ENCODE results near the gene ANXA11. TPM values are rescaled to one million over a fixed set of nuclear protein-coding genes. Genes with fewer than 3 reads are reported as not detected.

ANXA11 gene
- total RNA-seq, 1 experiment from 2014 or later = 181 TPM

DNA sequence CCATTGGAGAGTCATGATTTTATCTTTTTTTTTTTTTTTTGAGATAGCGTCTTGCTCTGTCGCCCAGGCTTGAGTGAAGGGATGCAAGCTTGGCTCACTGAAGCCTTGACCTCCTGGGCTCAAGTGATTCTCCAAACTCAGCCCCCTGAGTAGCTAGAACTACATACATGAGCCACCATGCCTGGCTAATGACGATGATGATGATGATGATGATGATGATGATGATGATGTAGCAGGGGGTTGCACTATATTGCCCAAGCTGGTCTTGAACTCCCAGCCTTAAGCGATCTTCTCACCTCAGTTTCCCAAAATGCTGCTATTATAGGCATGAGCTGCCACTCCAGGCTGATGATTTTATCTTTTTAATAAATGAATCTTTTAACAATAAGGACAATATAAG lies 86.7 kb downstream of the ANXA11 start:
- intact Hi-C loops (cut with micrococcal nuclease) = no loop called here
- POLR2A ChIA-PET = no interaction called here

DNA sequence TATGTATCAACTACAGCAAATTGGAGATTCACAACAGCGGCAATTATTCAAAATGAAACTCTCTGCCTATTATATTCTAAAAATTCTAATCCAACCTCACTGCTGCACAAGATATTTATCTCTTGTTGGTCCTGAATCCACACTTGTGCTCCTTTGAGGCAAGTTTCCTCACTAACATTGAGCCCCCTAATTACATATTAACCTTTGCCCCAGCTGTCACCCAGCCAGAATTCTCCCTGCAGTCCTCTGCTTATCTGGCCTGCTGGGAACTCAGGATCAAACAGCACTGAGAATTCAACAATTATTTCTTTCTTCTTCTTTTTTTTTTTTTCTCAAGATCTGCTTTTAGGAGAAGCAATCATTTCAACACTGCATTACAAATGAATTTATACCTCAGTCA lies 94.4 kb downstream of the ANXA11 start:
- no TSS peak for BruUV-seq (replicated peaks)
- Histone ChIP-seq H3K9ac (ENCODE audit: low read length) (no peak overlapping the region), H3K36me3 (ENCODE audit: control insufficient read depth in 1 of 2, insufficient read depth in 2 of 2, low read length in 2 of 2) (no peaks in the 10 kb centered on the region), H3K4me2 (ENCODE audit: low read length) (no peak overlapping the region), H3K9me2 (ENCODE audit: insufficient read depth) (no peaks in the 10 kb centered on the region), H3K4me3 (replicated peaks in 1 of 2; ENCODE audit: low read depth in 1 of 2, low read length in 2 of 2) (no peak overlapping the region), H3K9me3 (ENCODE audit: control insufficient read depth in 1 of 2, insufficient read depth in 1 of 2, low read depth in 1 of 2, low read length in 2 of 2) (peaks cover 12 to 15% of the 10 kb centered on the region in 2 experiments; a peak in 2 of 4 replicates), H4K20me1 (ENCODE audit: insufficient read depth) (no peaks in the 10 kb centered on the region), H3K4me1 (ENCODE audit: control insufficient read depth in 1 of 2, insufficient read depth in 2 of 2, low read length in 2 of 2) (no peaks in the 10 kb centered on the region), H3K79me2 (ENCODE audit: insufficient read depth, low read length) (no peaks in the 10 kb centered on the region), H3K27me3 (ENCODE audit: insufficient read depth, low read length) (no peaks in the 10 kb centered on the region), H2AFZ (ENCODE audit: low read depth, low read length, poor library complexity, severe bottlenecking) (no peak overlapping the region), H3K27ac (ENCODE audit: low read depth, low read length) (no peak overlapping the region)
- RAD21 ChIA-PET (ENCODE audit: low non-redundant PET in 1 of 2, low total read pairs in 2 of 2, uncharacterized antibody in 2 of 2, unreplicated experiment in 2 of 2) = no interaction called here
- DNase-seq (ENCODE audit: low read depth, low spot score) (no peak), ATAC-seq (no peak)
- POLR2A ChIA-PET = no interaction called here
- intact Hi-C loops (cut with micrococcal nuclease) = no loop called here
- CTCF ChIA-PET = no interaction called here
- TF ChIP-seq EZH2phosphoT487 (IDR thresholded peaks at IDR 0.05; ENCODE audit: borderline replicate concordance) = no peak
- no peak for TF ChIP-seq SRF (IDR thresholded peaks at IDR 0.05; ENCODE audit: low read depth)
- TF ChIP-seq POLR2AphosphoS5 (IDR thresholded peaks at IDR 0.05; ENCODE audit: low read depth, low read length) = no peak
- TF ChIP-seq ZNF274 (IDR thresholded peaks at IDR 0.05; ENCODE audit: low read depth, low read length) = no peak

More for the DNA sequence above, 86.7 kb downstream of the ANXA11 start:
- no peak overlapping the region for H3K9ac ChIP-seq (ENCODE audit: low read length)
- H3K4me3 ChIP-seq (replicated peaks in 1 of 2; ENCODE audit: low read depth in 1 of 2, low read length in 2 of 2) = no peak overlapping the region
- no peak overlapping the region for H3K27ac ChIP-seq (ENCODE audit: low read depth, low read length)
- no peaks in the 10 kb centered on the region for H4K20me1 ChIP-seq (ENCODE audit: insufficient read depth)
- ATAC-seq (no peak), DNase-seq (ENCODE audit: low read depth, low spot score) (no peak)
- ChIA-PET CTCF (interaction anchor here (0.8 to 2.9 kb wide), 2 partner anchors 12 to 60 kb away, joined by 3 to 14 read pairs; no protein-coding TSS in a partner anchor), RAD21 (ENCODE audit: low non-redundant PET in 1 of 2, low total read pairs in 2 of 2, uncharacterized antibody in 2 of 2, unreplicated experiment in 2 of 2) (interaction anchor here in 1 of 2 experiments (0.7 kb wide), 1 partner anchor 14 kb away, joined by 3 read pairs; no protein-coding TSS in a partner anchor)
- H2AFZ ChIP-seq (ENCODE audit: low read depth, low read length, poor library complexity, severe bottlenecking) = no peak overlapping the region
- no peaks in the 10 kb centered on the region for H3K4me1 ChIP-seq (ENCODE audit: control insufficient read depth in 1 of 2, insufficient read depth in 2 of 2, low read length in 2 of 2)
- H3K9me2 ChIP-seq (ENCODE audit: insufficient read depth) = no peaks in the 10 kb centered on the region
- 0 out of 2 replicates have a peak, but pooled peaks cover 3% of the 10 kb centered on the region for H3K27me3 ChIP-seq (ENCODE audit: insufficient read depth, low read length)
- no peaks in the 10 kb centered on the region for H3K9me3 ChIP-seq (ENCODE audit: control insufficient read depth in 1 of 2, insufficient read depth in 1 of 2, low read depth in 1 of 2, low read length in 2 of 2)
- no TSS peak for BruUV-seq (replicated peaks)
- H3K36me3 ChIP-seq (ENCODE audit: control insufficient read depth in 1 of 2, insufficient read depth in 2 of 2, low read length in 2 of 2) = no peaks in the 10 kb centered on the region
- H3K79me2 ChIP-seq (ENCODE audit: insufficient read depth, low read length) = no peaks in the 10 kb centered on the region
- no peak overlapping the region for H3K4me2 ChIP-seq (ENCODE audit: low read length)
- TF ChIP-seq CEBPB (IDR thresholded peaks at IDR 0.05; ENCODE audit: low read depth) = no peak
- TF ChIP-seq EZH2phosphoT487 (IDR thresholded peaks at IDR 0.05; ENCODE audit: borderline replicate concordance) = no peak
- no peak for TF ChIP-seq SRF (IDR thresholded peaks at IDR 0.05; ENCODE audit: low read depth)
- no peak for TF ChIP-seq FOSL1 (IDR thresholded peaks at IDR 0.05; ENCODE audit: low read depth)
- no peak for TF ChIP-seq RAD21 (IDR thresholded peaks at IDR 0.05; ENCODE audit: low read depth)
- TF ChIP-seq SP1 (IDR thresholded peaks at IDR 0.05; ENCODE audit: low read depth) = no peak
- no peak for TF ChIP-seq YY1 (IDR thresholded peaks at IDR 0.05; ENCODE audit: extremely low read depth, insufficient replicate concordance, low read depth, low read length)
- no peak for TF ChIP-seq TCF7L2 (IDR thresholded peaks at IDR 0.05; ENCODE audit: borderline replicate concordance, extremely low read depth, insufficient read depth, insufficient read length)
- TF ChIP-seq EZH2 (IDR thresholded peaks at IDR 0.05) = no peak
- no peak for TF ChIP-seq POLR2AphosphoS5 (IDR thresholded peaks at IDR 0.05; ENCODE audit: low read depth, low read length)
- no peak for TF ChIP-seq ZFX (IDR thresholded peaks at IDR 0.05)
- TF ChIP-seq SIN3A (IDR thresholded peaks at IDR 0.05; ENCODE audit: low read depth) = no peak
- TF ChIP-seq, protein P1, sequence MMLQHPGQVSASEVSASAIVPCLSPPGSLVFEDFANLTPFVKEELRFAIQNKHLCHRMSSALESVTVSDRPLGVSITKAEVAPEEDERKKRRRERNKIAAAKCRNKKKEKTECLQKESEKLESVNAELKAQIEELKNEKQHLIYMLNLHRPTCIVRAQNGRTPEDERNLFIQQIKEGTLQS (IDR thresholded peaks at IDR 0.05) = no peak
- no peak for TF ChIP-seq POLR2A (IDR thresholded peaks at IDR 0.05; ENCODE audit: borderline replicate concordance, extremely low read depth, insufficient read depth, insufficient read length)
- no peak for TF ChIP-seq ELF1 (IDR thresholded peaks at IDR 0.05; ENCODE audit: borderline replicate concordance, low read depth)
- TF ChIP-seq ZNF274 (IDR thresholded peaks at IDR 0.05; ENCODE audit: low read depth, low read length) = no peak

Data from HCT116 (cell line).